HEK293T (cell line): ENCODE measurements around the gene BMP8A.
"Not testable (repeated sequence)": the region's sequence is repeated elsewhere in the genome, so short reads cannot be mapped to it uniquely, and the experiment has no call there.

Experiments
- CTCF ChIA-PET: fragments of 350-600 bp; formaldehyde crosslinking; extraction: SDS; loops from one replicate; lab custom pipeline; 2021; ENCODE audit warnings: antibody characterized with exemption, inconsistent platforms; lab: Yijun Ruan, JAX
- POLR2A ChIA-PET: fragments of 350-600 bp; formaldehyde crosslinking; extraction: SDS; loops from one replicate; lab custom pipeline; 2020; ENCODE audit warnings: antibody characterized with exemption, inconsistent platforms; lab: Yijun Ruan, JAX
- DNase-seq: peaks from one replicate; pipeline ENCODE4 v3.0.0; 2012; ENCODE audit warnings: mixed read lengths; ENCODE audit errors: extremely low spot score
- ARNT ChIP-seq: fragments of 450-650 bp; IDR thresholded peaks from 2 replicates; pipeline ENCODE4 v1.6.1; 2017; ENCODE audit warnings: mild to moderate bottlenecking
- BHLHE40 ChIP-seq: fragments of 450-650 bp; IDR thresholded peaks from 2 replicates; pipeline ENCODE4 v1.6.1; 2016; ENCODE audit warnings: mild to moderate bottlenecking, moderate library complexity, borderline replicate concordance
- CTBP1 ChIP-seq: fragments of 450-650 bp; IDR thresholded peaks from 2 replicates; pipeline ENCODE4 v1.6.1; 2016; ENCODE audit warnings: borderline replicate concordance
- ELF4 ChIP-seq: fragments of 450-650 bp; IDR thresholded peaks from 2 replicates; pipeline ENCODE4 v1.6.1; 2017; ENCODE audit warnings: antibody characterized with exemption
- FOXA1 ChIP-seq: fragments of 450-650 bp; IDR thresholded peaks from 2 replicates; pipeline ENCODE4 v1.6.1; 2016; ENCODE audit warnings: mild to moderate bottlenecking
- FOXK2 ChIP-seq: fragments of 450-650 bp; IDR thresholded peaks from 2 replicates; pipeline ENCODE4 v1.6.1; 2016; ENCODE audit warnings: mild to moderate bottlenecking
- FOXM1 ChIP-seq: fragments of 450-650 bp; IDR thresholded peaks from 2 replicates; pipeline ENCODE4 v1.6.1; 2017; ENCODE audit warnings: mild to moderate bottlenecking, borderline replicate concordance
- HDGF ChIP-seq: fragments of 450-650 bp; IDR thresholded peaks from 2 replicates; pipeline ENCODE4 v1.6.1; 2017; ENCODE audit warnings: antibody characterized with exemption, borderline replicate concordance
- L3MBTL2 ChIP-seq: fragments of 450-650 bp; conservative IDR thresholded peaks from 2 replicates; pipeline ENCODE4 v1.6.1; 2016; ENCODE audit warnings: mild to moderate bottlenecking
- LEF1 ChIP-seq: fragments of 450-650 bp; IDR thresholded peaks from 2 replicates; pipeline ENCODE4 v1.6.1; 2017; ENCODE audit warnings: mild to moderate bottlenecking, borderline replicate concordance
- NFRKB ChIP-seq: fragments of 450-650 bp; IDR thresholded peaks from 2 replicates; pipeline ENCODE4 v1.6.1; 2016; ENCODE audit warnings: mild to moderate bottlenecking, moderate library complexity
- SP1 ChIP-seq: fragments of 450-650 bp; IDR thresholded peaks from 2 replicates; pipeline ENCODE4 v1.6.1; 2017
- SUZ12 ChIP-seq: fragments of 450-650 bp; IDR thresholded peaks from 2 replicates; pipeline ENCODE4 v1.6.1; 2016; ENCODE audit warnings: mild to moderate bottlenecking
- TARDBP ChIP-seq: fragments of 450-650 bp; IDR thresholded peaks from 2 replicates; pipeline ENCODE4 v1.6.1; 2016
- ZNF384 ChIP-seq: fragments of 450-650 bp; IDR thresholded peaks from 2 replicates; pipeline ENCODE4 v1.6.1; 2016
- TF ChIP-seq, protein P1 (sequence below): fragments of 450-650 bp; IDR thresholded peaks from 2 replicates; pipeline ENCODE4 v1.6.1; 2016

The BMP8A gene

DNA sequence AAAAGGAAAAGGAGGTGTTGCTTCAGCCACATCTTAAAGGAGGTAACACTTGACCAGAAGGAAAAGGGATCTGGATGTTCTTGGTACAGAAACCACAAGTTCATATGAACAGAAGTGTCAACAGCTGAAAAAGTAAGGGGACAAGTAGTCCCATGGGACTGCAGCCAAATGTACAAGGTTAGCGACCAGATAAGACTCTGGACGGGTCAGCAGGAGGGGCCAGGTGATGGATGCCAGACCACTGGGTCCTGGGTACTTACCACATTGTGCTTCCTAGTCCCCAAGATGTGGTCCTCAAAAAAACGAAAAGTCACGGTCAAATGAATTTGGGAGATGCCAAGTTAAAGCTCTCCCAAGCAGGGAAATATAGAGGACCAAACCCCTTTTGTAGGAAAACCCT lies 16.6 kb upstream of the BMP8A start:
- POLR2A ChIA-PET = no interaction called here
- CTCF ChIA-PET = interaction anchor here (0.6 kb wide), 1 partner anchor 11 kb away, joined by 3 read pairs; no protein-coding TSS in a partner anchor
- DNase-seq = no peak
- TF ChIP-seq ELF4 (no peak), SUZ12 (no peak), ARNT (no peak), ZNF384 (no peak), TARDBP (no peak)

DNA sequence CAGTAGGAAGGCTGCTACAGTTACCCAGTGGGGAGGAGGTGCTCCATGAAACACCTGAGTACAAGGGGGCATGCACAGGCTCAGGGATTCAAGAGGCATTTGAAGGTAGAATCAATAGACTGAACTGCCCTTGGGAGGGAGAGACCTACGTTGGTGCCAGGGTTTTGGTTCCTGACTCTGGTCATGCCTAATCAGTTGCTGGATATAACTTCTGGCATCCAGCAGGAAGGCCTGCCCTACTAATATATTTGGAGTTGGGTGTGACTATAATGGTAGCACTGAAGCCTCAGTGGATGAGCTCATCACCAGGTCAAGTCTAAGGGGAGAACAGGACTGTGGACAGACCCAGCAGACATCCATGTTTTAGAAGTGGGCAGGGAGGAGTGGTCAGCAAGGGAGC lies 15.9 kb upstream of the BMP8A start:
- DNase-seq, POLR2A ChIA-PET, CTCF ChIA-PET: not testable (repeated sequence)

DNA sequence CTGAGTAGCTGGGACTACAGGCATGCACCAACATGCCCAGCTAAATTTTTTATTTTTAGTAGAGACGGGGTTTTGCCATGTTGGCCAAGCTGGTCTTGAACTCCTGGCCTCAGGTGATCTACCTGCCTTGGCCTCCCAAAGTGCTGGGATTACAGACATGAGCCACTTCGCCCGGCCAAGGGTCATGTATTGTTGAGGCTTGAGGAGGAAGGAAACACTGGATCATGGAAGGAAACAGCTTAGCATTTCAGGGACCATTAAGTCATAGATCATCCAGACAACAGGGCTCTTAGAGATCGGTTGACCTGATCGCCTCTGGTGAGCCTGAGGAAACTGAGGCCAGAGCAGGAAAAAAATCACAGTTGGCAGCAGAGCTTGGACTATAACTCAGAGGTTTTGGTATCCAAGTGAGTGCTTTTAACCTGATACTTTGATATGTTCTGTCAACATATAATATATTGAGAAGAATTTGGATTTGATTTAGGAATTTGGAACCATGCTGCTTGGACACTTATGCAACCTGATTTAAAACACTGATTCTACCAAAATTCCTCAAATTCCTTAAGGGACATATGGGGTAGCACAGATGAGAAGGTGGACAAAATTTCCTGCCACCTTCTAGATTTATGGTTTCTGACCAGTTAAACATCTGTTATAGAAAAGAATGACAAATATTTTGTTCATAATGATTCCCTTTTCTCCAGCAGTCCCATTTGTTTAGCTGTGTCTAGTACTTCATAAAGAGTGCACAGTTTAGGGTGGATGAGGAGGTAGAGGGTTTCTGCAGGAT lies 13.1 kb upstream of the BMP8A start:
- CTCF ChIA-PET = no interaction called here
- no peak for DNase-seq
- TF ChIP-seq SUZ12 (no peak), ELF4 (no peak), LEF1 (no peak), NFRKB (no peak), FOXM1 (no peak)
- POLR2A ChIA-PET = no interaction called here

DNA sequence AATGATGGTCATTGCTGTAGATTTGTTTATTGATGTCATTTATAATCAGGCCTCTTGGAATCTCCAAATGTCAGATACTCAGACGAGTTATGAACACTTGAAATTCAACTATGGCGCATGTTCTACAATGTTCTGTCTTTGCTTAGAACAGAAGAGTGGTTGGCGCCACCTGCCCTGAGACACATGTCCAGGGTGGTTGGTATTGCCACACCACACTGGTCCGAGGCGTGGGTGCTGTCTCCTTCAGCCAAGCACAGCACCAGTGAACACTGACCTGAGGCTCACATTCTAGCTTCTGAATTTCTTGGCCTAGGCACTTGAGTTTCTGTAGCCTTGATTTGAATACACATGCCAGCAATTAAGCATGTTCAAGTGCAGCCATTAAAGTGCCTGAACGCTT lies 10.1 kb upstream of the BMP8A start:
- TF ChIP-seq FOXM1 = no peak
- no peak for TF ChIP-seq NFRKB
- POLR2A ChIA-PET = no interaction called here
- CTCF ChIA-PET = no interaction called here
- no peak for DNase-seq

DNA sequence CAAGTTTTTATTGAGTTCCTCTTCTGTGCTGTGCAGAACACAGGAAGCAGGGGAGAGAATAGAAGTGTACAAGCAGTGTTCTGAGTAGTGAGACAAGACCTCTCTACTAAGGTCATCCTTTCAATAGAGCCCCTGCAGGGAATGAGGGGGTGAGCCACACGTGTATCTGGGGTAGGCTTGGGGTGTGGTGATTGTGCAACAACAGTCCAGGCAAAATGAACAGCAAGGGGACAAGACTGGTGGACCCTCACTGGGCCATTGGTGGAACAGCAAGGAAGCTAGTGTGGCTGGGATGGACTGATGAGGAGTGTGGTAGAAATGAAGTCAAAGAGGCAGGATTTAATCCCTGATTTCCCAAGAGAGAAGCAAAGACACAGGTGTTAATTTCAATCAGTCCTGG lies 8.2 kb upstream of the BMP8A start:
- ChIA-PET CTCF (no interaction called here), POLR2A (no interaction called here)
- DNase-seq = no peak
- TF ChIP-seq ELF4 = no peak
- TF ChIP-seq CTBP1 = no peak
- TF ChIP-seq FOXM1 = no peak
- TF ChIP-seq HDGF = no peak
- TF ChIP-seq TARDBP = no peak
- no peak for TF ChIP-seq BHLHE40
- TF ChIP-seq L3MBTL2 = no peak
- no peak for TF ChIP-seq ARNT
- no peak for TF ChIP-seq NFRKB
- no peak for TF ChIP-seq LEF1
- TF ChIP-seq SP1 = no peak
- TF ChIP-seq SUZ12 = no peak
- TF ChIP-seq, protein P1, sequence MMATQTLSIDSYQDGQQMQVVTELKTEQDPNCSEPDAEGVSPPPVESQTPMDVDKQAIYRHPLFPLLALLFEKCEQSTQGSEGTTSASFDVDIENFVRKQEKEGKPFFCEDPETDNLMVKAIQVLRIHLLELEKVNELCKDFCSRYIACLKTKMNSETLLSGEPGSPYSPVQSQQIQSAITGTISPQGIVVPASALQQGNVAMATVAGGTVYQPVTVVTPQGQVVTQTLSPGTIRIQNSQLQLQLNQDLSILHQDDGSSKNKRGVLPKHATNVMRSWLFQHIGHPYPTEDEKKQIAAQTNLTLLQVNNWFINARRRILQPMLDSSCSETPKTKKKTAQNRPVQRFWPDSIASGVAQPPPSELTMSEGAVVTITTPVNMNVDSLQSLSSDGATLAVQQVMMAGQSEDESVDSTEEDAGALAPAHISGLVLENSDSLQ = no peak
- no peak for TF ChIP-seq ZNF384
- TF ChIP-seq FOXK2 = no peak
- no peak for TF ChIP-seq FOXA1

DNA sequence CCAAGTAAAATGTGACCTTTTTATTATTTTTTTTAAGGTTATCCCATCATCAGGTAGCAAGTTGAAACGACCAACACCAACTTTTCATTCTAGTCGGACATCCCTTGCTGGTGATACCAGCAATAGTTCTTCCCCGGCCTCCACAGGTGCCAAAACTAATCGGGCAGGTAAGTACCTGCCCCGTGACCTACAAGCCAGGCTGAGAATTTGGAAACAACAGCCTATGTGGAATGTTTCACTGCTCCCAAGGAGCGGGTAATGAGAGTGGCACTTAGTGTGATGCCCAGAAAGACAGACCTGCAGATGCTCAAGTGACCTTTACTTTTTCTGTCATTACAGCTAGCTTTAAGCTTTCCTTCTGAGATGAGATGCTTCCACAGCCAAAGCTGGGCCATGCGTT lies 6.9 kb upstream of the BMP8A start:
- DNase-seq = no peak
- TF ChIP-seq, protein P1 = no peak
- TF ChIP-seq L3MBTL2 (no peak), BHLHE40 (no peak), ARNT (no peak), SUZ12 (no peak), FOXM1 (no peak), FOXA1 (no peak), CTBP1 (no peak), HDGF (no peak), TARDBP (no peak), ZNF384 (no peak)
- CTCF ChIA-PET = no interaction called here
- POLR2A ChIA-PET = no interaction called here

DNA sequence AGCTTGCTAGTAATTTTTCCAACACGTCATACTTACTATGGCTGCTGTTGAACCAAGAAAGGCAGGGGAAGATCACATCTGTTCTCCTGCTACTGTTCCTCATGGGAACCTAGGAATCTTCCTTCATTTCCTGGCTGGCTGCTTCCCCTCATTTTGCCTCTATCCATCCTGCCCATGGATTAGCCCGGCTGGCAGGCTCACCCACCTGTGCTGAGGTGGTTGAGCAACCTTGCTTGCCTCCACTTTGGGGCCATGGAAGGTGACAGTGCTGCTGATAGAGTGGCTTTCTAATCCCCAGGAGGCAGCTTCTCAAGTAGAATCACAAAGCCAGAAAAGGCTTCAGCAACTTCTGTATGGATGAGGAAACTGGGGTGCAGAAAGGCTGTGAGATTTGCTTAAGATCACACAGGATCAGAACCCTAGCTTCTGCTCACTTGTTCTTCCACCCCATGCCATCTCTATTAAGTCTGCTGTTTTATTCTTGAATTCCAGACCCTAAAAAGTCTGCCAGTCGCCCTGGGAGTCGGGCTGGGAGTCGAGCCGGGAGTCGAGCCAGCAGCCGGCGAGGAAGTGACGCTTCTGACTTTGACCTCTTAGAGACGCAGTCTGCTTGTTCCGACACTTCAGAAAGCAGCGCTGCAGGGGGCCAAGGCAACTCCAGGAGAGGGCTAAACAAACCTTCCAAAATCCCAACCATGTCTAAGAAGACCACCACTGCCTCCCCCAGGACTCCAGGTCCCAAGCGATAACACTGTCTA lies 6.2 kb upstream of the BMP8A start:
- CTCF ChIA-PET = interaction anchor here (0.6 kb wide), 1 partner anchor 10 kb away, joined by 3 read pairs; no protein-coding TSS in a partner anchor
- POLR2A ChIA-PET = no interaction called here
- TF ChIP-seq ELF4 (no peak), SP1 (no peak), ARNT (no peak), NFRKB (no peak), ZNF384 (no peak), CTBP1 (no peak), L3MBTL2 (no peak), FOXM1 (no peak)
- DNase-seq = no peak
